Stomach (tissue), 9 donors: ENCODE measurements around the gene NEDD1. TPM values are rescaled to one million over a fixed set of nuclear protein-coding genes. Genes with fewer than 3 reads are reported as not detected.

ENCODE experiments used
- DNase-seq, 2 donors: peaks; one replicate each; pipeline versions ENCODE4 v3.0.0 to v3.0.0-alpha.2; 2013 to 2019
- H3K27ac ChIP-seq, 5 donors: fragments of 200-600 bp in 4 of 5; sonication (generic) in 4 of 5; one replicate each; pipeline ENCODE4 v1.5.1; 2013 to 2019; ENCODE audit warnings: mild to moderate bottlenecking in 1 of 5, moderate library complexity in 1 of 5
- H3K27me3 ChIP-seq, 3 donors: fragments of 200-600 bp; sonication (generic); one replicate each; pipeline ENCODE4 v1.5.1; 2017 to 2019; ENCODE audit warnings: mixed run types in 1 of 3
- H3K36me3 ChIP-seq, 4 donors: fragments of 200-600 bp; sonication (generic); 1 replicate in 3 of 4; 2 replicates in 1 of 4; pipeline ENCODE4 v1.5.1; 2016 to 2019
- H3K4me1 ChIP-seq, 4 donors: fragments of 200-600 bp; sonication (generic); one replicate each; pipeline ENCODE4 v1.5.1; 2016 to 2019
- H3K4me3 ChIP-seq, 4 donors: fragments of 200-600 bp; sonication (generic) in 3 of 4; one replicate each; pipeline ENCODE4 v1.5.1; 2016 to 2019; ENCODE audit warnings: mild to moderate bottlenecking in 1 of 4
- H3K9me3 ChIP-seq, 4 donors: fragments of 200-600 bp; sonication (generic); one replicate each; pipeline ENCODE4 v1.5.1; 2016 to 2019
- EP300 ChIP-seq: sonication (generic); formaldehyde crosslinking; IDR thresholded peaks from one replicate; pipeline ENCODE4 v1.6.1; 2017; ENCODE audit warnings: antibody characterized with exemption
- POLR2A ChIP-seq, 4 donors: fragments of 450-650 bp; IDR thresholded peaks; one replicate each; pipeline ENCODE4 v1.6.1; 2016; ENCODE audit warnings: antibody characterized with exemption in 4 of 4, control low read depth in 2 of 4, mild to moderate bottlenecking in 1 of 4, moderate library complexity in 1 of 4
- POLR2AphosphoS5 ChIP-seq, 3 donors: sonication (generic); formaldehyde crosslinking; IDR thresholded peaks; one replicate each; pipeline ENCODE4 v1.6.1; 2016; ENCODE audit warnings: antibody characterized with exemption in 3 of 3
- WGBS, 5 donors: extraction: QIAGEN DNeasy Blood & Tissue Kit in 3 of 5; methylation state at CpG; one replicate each; pipeline versions ENCODE4 v1.1.5 to v1.1.7; 2013 to 2018; 5-methylcytosine and 5-hydroxymethylcytosine counted together
- intact Hi-C: fragments of 100-400 bp; cut with DNase I; formaldehyde crosslinking; loops from one replicate; pipeline ENCODE4 v1.15.1; 2023; ENCODE audit warnings: low total_unique reads
- polyA plus RNA-seq, 3 donors: library from polyadenylated mRNA; stranded (reverse); fragments of 200-250 nt; gene quantifications; one replicate each; pipeline ENCODE4 v1.2.3, GENCODE V29; 2013
- total RNA-seq, 5 donors: library from RNA; depleted of rRNA; stranded (reverse); fragments of >200 nt; gene quantifications; one replicate each; pipeline versions ENCODE4 v1.1.0 to v1.2.3, GENCODE V29; 2014 to 2016
- TF ChIP-seq, protein P1 (sequence below), 7 experiments: fragments of 450-650 bp in 4 of 7; fragments of 200-600 bp in 3 of 7; sonication (generic) in 3 of 7; IDR thresholded peaks; one replicate each; pipeline ENCODE4 v1.5.1; 2016 to 2019; ENCODE audit warnings: antibody characterized with exemption in 7 of 7, control low read depth in 2 of 7, mild to moderate bottlenecking in 1 of 7
- donor health status: healthy with polysubstance abuse.
- donor health status: Bipolar disorder and iron deficiency.
- donor health status: healthy.

Gene NEDD1
- total and polyA plus RNA-seq, 8 donors: 2.9 to 81.7 (median 7.8) TPM

GRCh38 chr12:96912943-96913342, 5.9 kb downstream of the NEDD1 start:
- TF ChIP-seq EP300 (no peak), POLR2AphosphoS5 (IDR thresholded peaks at IDR 0.05) (no peak), POLR2A (IDR thresholded peaks at IDR 0.05) (no peak)
- TF ChIP-seq, protein P1, sequence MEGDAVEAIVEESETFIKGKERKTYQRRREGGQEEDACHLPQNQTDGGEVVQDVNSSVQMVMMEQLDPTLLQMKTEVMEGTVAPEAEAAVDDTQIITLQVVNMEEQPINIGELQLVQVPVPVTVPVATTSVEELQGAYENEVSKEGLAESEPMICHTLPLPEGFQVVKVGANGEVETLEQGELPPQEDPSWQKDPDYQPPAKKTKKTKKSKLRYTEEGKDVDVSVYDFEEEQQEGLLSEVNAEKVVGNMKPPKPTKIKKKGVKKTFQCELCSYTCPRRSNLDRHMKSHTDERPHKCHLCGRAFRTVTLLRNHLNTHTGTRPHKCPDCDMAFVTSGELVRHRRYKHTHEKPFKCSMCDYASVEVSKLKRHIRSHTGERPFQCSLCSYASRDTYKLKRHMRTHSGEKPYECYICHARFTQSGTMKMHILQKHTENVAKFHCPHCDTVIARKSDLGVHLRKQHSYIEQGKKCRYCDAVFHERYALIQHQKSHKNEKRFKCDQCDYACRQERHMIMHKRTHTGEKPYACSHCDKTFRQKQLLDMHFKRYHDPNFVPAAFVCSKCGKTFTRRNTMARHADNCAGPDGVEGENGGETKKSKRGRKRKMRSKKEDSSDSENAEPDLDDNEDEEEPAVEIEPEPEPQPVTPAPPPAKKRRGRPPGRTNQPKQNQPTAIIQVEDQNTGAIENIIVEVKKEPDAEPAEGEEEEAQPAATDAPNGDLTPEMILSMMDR (IDR thresholded peaks at IDR 0.05): no peak
- Histone ChIP-seq H3K4me1 (peaks cover 0 to 45% (median 15%) of the 10 kb centered on the region in 4 donors), H3K4me3 (no peak overlapping the region), H3K9me3 (no peaks in the 10 kb centered on the region), H3K27ac (no peak overlapping the region), H3K36me3 (no peaks in the 10 kb centered on the region), H3K27me3 (no peaks in the 10 kb centered on the region)
- intact Hi-C loops: no loop called here
- DNase-seq: no peak
- WGBS, 5 donors: 95 to 100% (median 97%) methylated on average over 2 of the region's 2 CpGs

GRCh38 chr12:96919510-96920210, 12.6 kb downstream of the NEDD1 start:
- no peaks in the 10 kb centered on the region for H3K4me1 ChIP-seq
- H3K27ac ChIP-seq: no peak overlapping the region
- no peaks in the 10 kb centered on the region for H3K27me3 ChIP-seq
- peaks cover 0 to 12% (median 0%) of the 10 kb centered on the region in 4 donors for H3K9me3 ChIP-seq
- WGBS, 5 donors: 35 to 71% (median 48%) methylated on average over 2 of the region's 2 CpGs
- TF ChIP-seq POLR2AphosphoS5 (IDR thresholded peaks at IDR 0.05) (no peak), POLR2A (IDR thresholded peaks at IDR 0.05) (no peak), EP300 (no peak)
- TF ChIP-seq, protein P1 (IDR thresholded peaks at IDR 0.05): no peak
- H3K4me3 ChIP-seq: no peak overlapping the region
- peaks cover 6 to 30% (median 23%) of the 10 kb centered on the region in 4 donors for H3K36me3 ChIP-seq
- intact Hi-C loops: no loop called here
- no peak for DNase-seq

DNA sequence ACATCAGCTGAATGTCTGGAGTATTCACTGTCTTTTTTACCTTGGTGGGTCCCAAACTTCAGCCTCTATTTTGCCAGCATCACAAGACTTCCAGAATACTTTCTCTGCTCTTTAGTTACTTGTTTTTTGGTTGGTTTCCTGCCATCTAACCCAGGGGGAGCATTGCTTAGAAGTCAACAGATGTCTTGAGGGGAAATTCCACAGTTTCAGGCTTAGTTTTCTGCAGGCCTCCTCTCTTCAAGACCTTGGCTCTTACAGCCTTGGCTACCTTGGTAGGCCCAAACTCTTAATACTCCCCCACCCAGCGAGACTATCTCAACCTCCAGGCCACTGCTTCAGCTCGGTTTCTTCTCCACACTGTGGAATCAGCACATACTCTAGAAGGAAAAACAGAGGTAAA, 41.7 kb downstream of the NEDD1 start:
- H3K9me3 ChIP-seq: no peaks in the 10 kb centered on the region
- H3K4me1 ChIP-seq: no peaks in the 10 kb centered on the region
- no peaks in the 10 kb centered on the region for H3K27me3 ChIP-seq
- peaks cover 0 to 80% (median 66%) of the 10 kb centered on the region in 4 donors for H3K36me3 ChIP-seq
- 94 to 100% (median 97%) methylated on average over 2 of the region's 2 CpGs for WGBS, 5 donors
- intact Hi-C loops: no loop called here
- DNase-seq: no peak
- TF ChIP-seq EP300: no peak
- H3K4me3 ChIP-seq: no peak overlapping the region
- H3K27ac ChIP-seq: no peak overlapping the region

DNA sequence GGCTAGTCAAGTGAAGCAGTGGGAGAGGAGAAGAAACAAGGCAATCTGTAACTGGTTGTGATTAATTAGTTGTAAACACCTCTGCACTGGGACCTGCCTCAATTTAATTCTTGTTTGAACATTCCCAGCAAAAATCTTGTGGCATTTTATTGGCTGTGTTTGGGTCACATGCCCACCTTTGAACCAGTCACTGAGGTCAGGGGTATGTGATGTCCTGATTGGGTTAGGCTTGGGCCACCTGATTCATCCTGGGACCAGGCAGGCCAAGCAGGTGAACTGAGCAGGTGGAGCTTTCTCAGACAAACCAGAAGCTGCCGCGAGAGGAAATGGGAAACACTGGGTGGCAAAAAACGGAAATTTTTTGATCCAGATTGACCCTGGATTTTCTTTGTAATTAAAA, 72.5 kb downstream of the NEDD1 start:
- TF ChIP-seq EP300 (no peak), POLR2A (IDR thresholded peaks at IDR 0.05) (no peak), POLR2AphosphoS5 (IDR thresholded peaks at IDR 0.05) (no peak)
- TF ChIP-seq, protein P1 (IDR thresholded peaks at IDR 0.05): no peak
- 84 to 93% (median 89%) methylated on average over 3 of the region's 3 CpGs for WGBS, 5 donors
- H3K4me3 ChIP-seq: no peak overlapping the region
- H3K27me3 ChIP-seq: no peaks in the 10 kb centered on the region
- no peak overlapping the region for H3K27ac ChIP-seq
- no peak for DNase-seq
- no peaks in the 10 kb centered on the region for H3K9me3 ChIP-seq
- H3K36me3 ChIP-seq: no peaks in the 10 kb centered on the region
- no peaks in the 10 kb centered on the region for H3K4me1 ChIP-seq
- intact Hi-C loops: no loop called here

DNA sequence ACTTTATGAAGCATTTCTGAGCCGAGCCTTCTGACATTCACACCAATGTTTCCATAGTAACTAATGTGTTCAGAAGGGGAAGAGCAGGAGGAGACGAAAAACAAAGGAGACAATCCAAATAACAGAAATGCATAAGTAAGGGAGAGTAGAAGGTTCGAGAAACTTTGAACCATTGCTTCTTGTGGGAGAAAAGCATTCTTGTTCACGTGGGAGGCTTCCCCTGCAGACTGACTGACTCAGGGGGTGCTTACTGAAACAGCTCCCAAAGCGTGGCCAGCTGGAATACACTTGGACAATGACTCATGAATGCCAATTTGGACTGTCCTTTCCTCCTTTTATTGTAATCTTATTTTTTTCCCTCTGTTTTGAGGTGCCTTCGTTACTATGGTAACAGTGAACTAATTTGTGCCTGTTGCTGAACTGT, 73.9 kb downstream of the NEDD1 start:
- TF ChIP-seq POLR2A (IDR thresholded peaks at IDR 0.05) (no peak), EP300 (no peak), POLR2AphosphoS5 (IDR thresholded peaks at IDR 0.05) (no peak)
- TF ChIP-seq, protein P1 (IDR thresholded peaks at IDR 0.05): no peak
- Histone ChIP-seq H3K27me3 (peaks cover 0 to 15% (median 7%) of the 10 kb centered on the region in 3 donors), H3K4me3 (no peak overlapping the region), H3K36me3 (no peaks in the 10 kb centered on the region), H3K9me3 (no peaks in the 10 kb centered on the region), H3K4me1 (peaks cover 5 to 10% (median 9%) of the 10 kb centered on the region in 4 donors), H3K27ac (no peak overlapping the region)
- 36 to 49% (median 42%) methylated on average over 6 of the region's 6 CpGs for WGBS, 5 donors
- intact Hi-C loops: loop anchor here (10.0 kb wide), 1 partner anchor 406 kb away; no protein-coding TSS in a partner anchor
- DNase-seq: peak in 1 of 2 donors; percentile 48
